HEK293 (cell line): Measurements from ENCODE around the gene STIP1.

ENCODE experiments used
- CTCF ChIA-PET: fragments of 350-600 bp; formaldehyde crosslinking; extraction: SDS; loops from one replicate; lab custom pipeline; 2021; ENCODE audit warnings: antibody characterized with exemption; lab: Yijun Ruan, JAX
- POLR2A ChIA-PET: fragments of 300-600 bp; formaldehyde crosslinking; extraction: SDS; loops from one replicate; lab custom pipeline; 2020; ENCODE audit warnings: antibody characterized with exemption, inconsistent platforms; lab: Yijun Ruan, JAX
- H3K27ac ChIP-seq: fragments of 200-500 bp; sonication (Bioruptor generic); 2 replicates; pipeline ENCODE4 v1.5.1; 2014; ENCODE audit warnings: low read depth, low read length, control low read depth, inconsistent platforms; ENCODE audit errors: extremely low read depth
- H3K36me3 ChIP-seq, 2 experiments: fragments of 200-500 bp in 1 of 2; sonication (Bioruptor generic) in 1 of 2; 1 replicate in 1 of 2; 2 replicates in 1 of 2; pipeline ENCODE4 v1.5.1; 2014 to 2017; ENCODE audit warnings: inconsistent platforms in 2 of 2, low read length in 2 of 2; ENCODE audit not compliant: control insufficient read depth in 2 of 2, insufficient read depth in 1 of 2
- H3K4me1 ChIP-seq: fragments of 200-500 bp; sonication (Bioruptor generic); 2 replicates; pipeline ENCODE4 v1.5.1; 2014; ENCODE audit warnings: mild to moderate bottlenecking, low read length, inconsistent platforms; ENCODE audit not compliant: control insufficient read depth, insufficient read depth
- H3K4me3 ChIP-seq: 2 replicates; pipeline ENCODE4 v1.5.1; 2011; ENCODE audit warnings: low read depth, mild to moderate bottlenecking, control low read depth, low read length, moderate library complexity
- H3K9me3 ChIP-seq: fragments of 200-500 bp; sonication (Bioruptor generic); 2 replicates; pipeline ENCODE4 v1.5.1; 2014; ENCODE audit warnings: low read depth, low read length, inconsistent platforms; ENCODE audit not compliant: control insufficient read depth, insufficient read depth
- GLIS2 ChIP-seq: fragments of 450-650 bp; formaldehyde crosslinking; IDR thresholded peaks from 2 replicates; pipeline ENCODE4 v1.5.1; 2016; ENCODE audit warnings: missing biosample characterization, missing genetic modification characterization
- HOXD13 ChIP-seq: sonication (generic); formaldehyde crosslinking; IDR thresholded peaks from 2 replicates; pipeline ENCODE4 v1.8.0; 2022; ENCODE audit warnings: missing genetic modification reagents, borderline replicate concordance
- KLF16 ChIP-seq: fragments of 450-650 bp; formaldehyde crosslinking; IDR thresholded peaks from 2 replicates; pipeline ENCODE4 v1.5.1; 2017; ENCODE audit warnings: missing biosample characterization, missing genetic modification characterization
- KLF8 ChIP-seq: fragments of 450-650 bp; formaldehyde crosslinking; IDR thresholded peaks from 2 replicates; pipeline ENCODE4 v1.5.1; 2016; ENCODE audit warnings: missing biosample characterization, missing genetic modification characterization
- MYNN ChIP-seq: fragments of 450-650 bp; formaldehyde crosslinking; IDR thresholded peaks from 2 replicates; pipeline ENCODE4 v1.5.1; 2016; ENCODE audit warnings: missing biosample characterization, missing genetic modification characterization, borderline replicate concordance
- REST ChIP-seq: fragments of 450-650 bp; formaldehyde crosslinking; IDR thresholded peaks from 2 replicates; pipeline ENCODE4 v1.5.1; 2016; ENCODE audit warnings: missing biosample characterization, missing genetic modification characterization
- ZBTB11 ChIP-seq: fragments of 450-650 bp; formaldehyde crosslinking; conservative IDR thresholded peaks from 2 replicates; pipeline ENCODE4 v1.5.1; 2016; ENCODE audit warnings: low read depth, missing biosample characterization, missing genetic modification characterization
- ZBTB21 ChIP-seq: fragments of 450-650 bp; formaldehyde crosslinking; IDR thresholded peaks from 2 replicates; pipeline ENCODE4 v1.5.1; 2017; ENCODE audit warnings: missing biosample characterization, missing genetic modification characterization
- ZBTB7A ChIP-seq: fragments of 450-650 bp; formaldehyde crosslinking; IDR thresholded peaks from 2 replicates; pipeline ENCODE4 v1.5.1; 2016; ENCODE audit warnings: low read depth, missing biosample characterization, missing genetic modification characterization
- ZEB2 ChIP-seq: fragments of 450-650 bp; formaldehyde crosslinking; IDR thresholded peaks from 2 replicates; pipeline ENCODE4 v1.5.1; 2016; ENCODE audit warnings: missing biosample characterization, missing genetic modification characterization
- ZFP41 ChIP-seq: fragments of 450-650 bp; formaldehyde crosslinking; IDR thresholded peaks from 2 replicates; pipeline ENCODE4 v1.5.1; 2016; ENCODE audit warnings: missing biosample characterization, missing genetic modification characterization, borderline replicate concordance
- ZNF114 ChIP-seq: fragments of 450-650 bp; formaldehyde crosslinking; IDR thresholded peaks from 2 replicates; pipeline ENCODE4 v1.5.0; 2017; ENCODE audit warnings: missing biosample characterization, missing genetic modification characterization
- ZNF133 ChIP-seq: fragments of 450-650 bp; formaldehyde crosslinking; IDR thresholded peaks from 2 replicates; pipeline ENCODE4 v1.5.1; 2016; ENCODE audit warnings: missing biosample characterization, missing genetic modification characterization
- ZNF169 ChIP-seq: fragments of 450-650 bp; formaldehyde crosslinking; IDR thresholded peaks from 2 replicates; pipeline ENCODE4 v1.5.1; 2016; ENCODE audit warnings: missing biosample characterization, missing genetic modification characterization
- ZNF23 ChIP-seq: fragments of 450-650 bp; formaldehyde crosslinking; IDR thresholded peaks from 2 replicates; pipeline ENCODE4 v1.5.1; 2016; ENCODE audit warnings: missing biosample characterization, missing genetic modification characterization, borderline replicate concordance
- ZNF248 ChIP-seq: fragments of 450-650 bp; formaldehyde crosslinking; IDR thresholded peaks from 2 replicates; pipeline ENCODE4 v1.5.1; 2017; ENCODE audit warnings: missing biosample characterization, missing genetic modification characterization
- ZNF302 ChIP-seq: fragments of 450-650 bp; formaldehyde crosslinking; IDR thresholded peaks from 2 replicates; pipeline ENCODE4 v1.5.1; 2016; ENCODE audit warnings: missing biosample characterization, missing genetic modification characterization, low read depth
- ZNF324 ChIP-seq: fragments of 450-650 bp; formaldehyde crosslinking; IDR thresholded peaks from 2 replicates; pipeline ENCODE4 v1.5.1; 2016; ENCODE audit warnings: missing biosample characterization, missing genetic modification characterization
- ZNF449 ChIP-seq: fragments of 450-650 bp; formaldehyde crosslinking; IDR thresholded peaks from 2 replicates; pipeline ENCODE4 v1.5.1; 2017; ENCODE audit warnings: missing biosample characterization, mild to moderate bottlenecking, missing genetic modification characterization, moderate library complexity
- ZNF473 ChIP-seq: fragments of 450-650 bp; formaldehyde crosslinking; IDR thresholded peaks from 2 replicates; pipeline ENCODE4 v1.5.1; 2017; ENCODE audit warnings: missing biosample characterization, missing genetic modification characterization
- ZNF510 ChIP-seq: fragments of 450-650 bp; formaldehyde crosslinking; IDR thresholded peaks from 2 replicates; pipeline ENCODE4 v1.5.1; 2018; ENCODE audit warnings: mild to moderate bottlenecking, missing genetic modification characterization, missing biosample characterization; ENCODE audit not compliant: insufficient replicate concordance
- ZNF521 ChIP-seq: fragments of 450-650 bp; formaldehyde crosslinking; IDR thresholded peaks from 2 replicates; pipeline ENCODE4 v1.5.1; 2017; ENCODE audit warnings: missing biosample characterization, mild to moderate bottlenecking, missing genetic modification characterization
- ZNF629 ChIP-seq: fragments of 450-650 bp; formaldehyde crosslinking; IDR thresholded peaks from 2 replicates; pipeline ENCODE4 v1.5.1; 2017; ENCODE audit warnings: missing biosample characterization, missing genetic modification characterization
- ZNF701 ChIP-seq: fragments of 450-650 bp; formaldehyde crosslinking; IDR thresholded peaks from 2 replicates; pipeline ENCODE4 v1.5.1; 2016; ENCODE audit warnings: missing biosample characterization, missing genetic modification characterization
- ZNF776 ChIP-seq: fragments of 450-650 bp; formaldehyde crosslinking; IDR thresholded peaks from 2 replicates; pipeline ENCODE4 v1.5.0; 2017; ENCODE audit warnings: missing biosample characterization, missing genetic modification characterization, borderline replicate concordance
- ZNF843 ChIP-seq: fragments of 450-650 bp; formaldehyde crosslinking; IDR thresholded peaks from 2 replicates; pipeline ENCODE4 v1.5.1; 2016; ENCODE audit warnings: missing biosample characterization, missing genetic modification characterization
- ZSCAN30 ChIP-seq: fragments of 450-650 bp; IDR thresholded peaks from 2 replicates; pipeline ENCODE4 v1.5.1; 2018; ENCODE audit warnings: missing biosample characterization, mild to moderate bottlenecking, missing genetic modification characterization, moderate library complexity

The STIP1 gene

DNA sequence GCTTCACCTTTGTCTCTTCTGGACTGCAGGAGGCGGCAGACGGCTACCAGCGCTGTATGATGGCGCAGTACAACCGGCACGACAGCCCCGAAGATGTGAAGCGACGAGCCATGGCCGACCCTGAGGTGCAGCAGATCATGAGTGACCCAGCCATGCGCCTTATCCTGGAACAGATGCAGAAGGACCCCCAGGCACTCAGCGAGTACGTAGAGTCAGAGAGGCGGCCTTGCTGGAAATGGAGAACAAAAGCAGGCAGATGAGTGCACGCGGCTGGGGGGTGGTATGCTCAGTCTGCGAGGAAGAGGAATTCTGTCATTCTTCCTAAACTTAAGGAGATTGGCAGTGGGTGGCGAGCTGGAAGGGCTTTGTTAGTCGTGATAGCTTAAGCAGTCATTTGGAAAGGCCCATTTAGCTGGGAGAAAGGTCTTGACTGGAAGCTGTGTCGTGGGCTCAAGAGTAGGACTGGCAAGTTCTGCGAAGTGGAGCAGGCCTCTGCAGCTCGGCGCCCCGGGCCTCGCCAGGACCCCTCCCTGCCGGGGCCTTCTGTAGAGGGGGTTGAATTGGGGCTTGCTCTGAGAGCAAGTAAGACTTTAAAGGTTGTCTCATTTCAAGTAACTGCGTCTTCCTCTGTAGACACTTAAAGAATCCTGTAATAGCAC is 17.6 kb downstream of the STIP1 start:
- no peak overlapping the region for H3K4me3 ChIP-seq
- H3K9me3 ChIP-seq = no peaks in the 10 kb centered on the region
- H3K36me3 ChIP-seq = peaks cover 11 to 80% of the 10 kb centered on the region in 2 experiments; a peak in 2 of 3 replicates
- H3K4me1 ChIP-seq = 0 out of 2 replicates have a peak, but pooled peaks cover 8% of the 10 kb centered on the region
- CTCF ChIA-PET = interaction anchor here (0.6 to 4.7 kb wide), 17 partner anchors 8 to 420 kb away, joined by 3 to 78 read pairs (median 8); partner anchors contain the start of genes CATSPERZ, FKBP2, NUDT22 and PLCB3
- TF ChIP-seq KLF16 (tag by site-specific recombination) (no peak), ZNF133 (tag by site-specific recombination) (no peak), ZNF629 (tag by site-specific recombination) (no peak), ZNF473 (tag by site-specific recombination) (no peak), ZNF248 (tag by site-specific recombination) (no peak), ZBTB11 (tag by site-specific recombination) (no peak), ZNF521 (no peak), ZNF324 (tag by site-specific recombination) (no peak), ZNF510 (tag by site-specific recombination) (no peak), ZNF169 (tag by site-specific recombination) (no peak), GLIS2 (tag by site-specific recombination) (no peak), REST (tag by site-specific recombination) (no peak), ZNF114 (tag by site-specific recombination) (no peak), ZNF776 (no peak), KLF8 (no peak)
- peak overlapping the region; percentile 55; the same call in 1 of the 2 replicates for H3K27ac ChIP-seq
- POLR2A ChIA-PET = interaction anchor here (0.6 to 4.7 kb wide), 9 partner anchors 18 to 110 kb away, joined by 3 to 32 read pairs (median 5); partner anchors contain the start of genes NUDT22, STIP1 and TRPT1

GRCh38 chr11:64204080-64204440 is 18.1 kb downstream of the STIP1 start:
- no peaks in the 10 kb centered on the region for H3K9me3 ChIP-seq
- ChIA-PET CTCF (interaction anchor here (0.6 to 4.7 kb wide), 29 partner anchors 8 to 449 kb away, joined by 3 to 78 read pairs (median 5); partner anchors contain the start of genes BAD, CATSPERZ, FKBP2 and NUDT22), POLR2A (interaction anchor here (0.6 to 4.7 kb wide), 19 partner anchors 8 to 916 kb away, joined by 3 to 32 read pairs (median 5); partner anchors contain the start of genes BAD, ESRRA, FKBP2 and NUDT22)
- H3K36me3 ChIP-seq = peaks cover 8 to 76% of the 10 kb centered on the region in 2 experiments; a peak in 2 of 3 replicates
- no peak overlapping the region for H3K4me3 ChIP-seq
- peak overlapping the region; percentile 55 for H3K27ac ChIP-seq
- H3K4me1 ChIP-seq = 0 out of 2 replicates have a peak, but pooled peaks cover 8% of the 10 kb centered on the region
- TF ChIP-seq ZSCAN30 (no peak), ZNF449 (tag by site-specific recombination) (no peak), ZNF843 (tag by site-specific recombination) (no peak), ZEB2 (tag by site-specific recombination) (no peak), HOXD13 (no peak), ZNF302 (tag by site-specific recombination) (no peak), ZBTB7A (tag by site-specific recombination) (no peak), ZFP41 (tag by site-specific recombination) (no peak), MYNN (no peak), ZBTB21 (tag by site-specific recombination) (no peak), ZNF23 (tag by site-specific recombination) (no peak), ZNF701 (tag by site-specific recombination) (no peak), ZNF510 (tag by site-specific recombination) (no peak)
